Lower leg skin (tissue), 3 donors: ENCODE results near the gene SFXN2.
"Not testable (repeated sequence)": the region's sequence is repeated elsewhere in the genome, so short reads cannot be mapped to it uniquely, and the experiment has no call there.

Source experiments
- CTCF ChIP-seq, 3 donors: fragments of 450-650 bp; IDR thresholded peaks; one replicate each; pipeline ENCODE4 v1.5.1; 2016; ENCODE audit warnings: antibody characterized with exemption in 3 of 3, mild to moderate bottlenecking in 3 of 3, moderate library complexity in 2 of 3
- POLR2A ChIP-seq, 2 donors: fragments of 450-650 bp; IDR thresholded peaks; one replicate each; pipeline ENCODE4 v1.6.1; 2016 to 2017; ENCODE audit warnings: antibody characterized with exemption in 2 of 2, mild to moderate bottlenecking in 1 of 2, moderate library complexity in 1 of 2

- TF ChIP-seq CTCF, POLR2A (IDR thresholded peaks at IDR 0.05): not testable (repeated sequence)
Observed at GRCh38 chr10:102742313-102742712, 27.9 kb downstream of the SFXN2 start.
